Stimulated activated naive CD4-positive, alpha-beta T cell (primary cell): ENCODE measurements around the gene MAP7.

ENCODE experiments used
- DNase-seq, 6 experiments: peaks; one replicate each; lab custom pipeline; 2025; lab: John Stamatoyannopoulos, UW

Gene MAP7

DNA sequence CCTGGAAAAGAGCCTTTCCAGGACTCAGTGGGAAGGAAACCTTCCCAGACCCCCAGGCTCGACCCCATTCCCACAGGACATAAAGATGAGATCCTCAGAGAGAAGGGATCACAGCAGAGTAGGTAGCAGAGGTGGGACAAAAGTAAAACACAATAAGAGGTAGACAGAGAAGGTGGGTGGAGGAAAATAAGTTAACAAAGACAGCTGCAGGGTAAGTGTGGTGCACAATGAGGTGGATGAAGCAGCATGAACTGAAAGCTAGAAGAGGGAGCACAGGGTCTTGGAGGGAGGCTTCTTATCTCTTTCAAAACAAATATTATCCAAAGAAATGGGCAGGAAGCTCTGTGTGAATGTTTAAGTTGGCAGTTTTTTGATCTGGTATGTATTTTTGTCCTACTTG lies 14.0 kb upstream of the MAP7 start:
- DNase-seq, result no peak

DNA sequence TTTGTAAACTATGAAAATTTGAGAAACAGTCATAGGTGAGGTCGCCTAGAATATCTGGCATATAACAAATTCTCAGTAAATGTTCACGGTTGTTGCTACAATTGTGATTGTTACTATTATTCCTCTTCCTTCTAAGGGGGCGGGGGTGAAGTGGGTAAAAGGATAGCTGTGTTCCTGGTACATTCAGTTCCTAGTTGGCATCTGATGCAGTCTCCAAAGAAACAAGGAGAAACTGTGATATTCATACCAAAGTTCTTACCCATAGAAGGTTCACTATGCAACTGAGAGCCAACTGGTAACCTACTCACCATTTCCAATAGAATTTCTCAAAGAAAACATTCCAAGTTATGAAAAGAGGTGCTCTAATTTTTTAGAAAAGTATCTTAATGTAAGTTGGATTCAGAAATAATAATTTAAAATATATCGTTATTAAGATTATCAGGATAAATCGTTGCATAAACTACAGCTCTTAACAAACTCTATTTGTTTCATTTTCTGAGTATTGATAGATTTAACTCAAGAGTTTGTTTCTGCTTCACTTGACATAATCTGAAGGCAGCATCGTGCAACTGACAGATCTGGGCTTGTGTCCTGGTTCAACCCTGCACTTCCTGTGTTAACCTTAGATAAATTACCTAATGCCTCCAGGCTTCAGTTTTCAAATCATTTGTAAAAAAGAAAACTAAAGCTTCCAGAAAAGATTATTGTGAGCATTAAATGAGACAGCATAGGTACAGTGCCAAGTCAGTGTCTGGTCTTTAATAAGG lies 13.3 kb upstream of the MAP7 start:
- DNase-seq, result no peak

DNA sequence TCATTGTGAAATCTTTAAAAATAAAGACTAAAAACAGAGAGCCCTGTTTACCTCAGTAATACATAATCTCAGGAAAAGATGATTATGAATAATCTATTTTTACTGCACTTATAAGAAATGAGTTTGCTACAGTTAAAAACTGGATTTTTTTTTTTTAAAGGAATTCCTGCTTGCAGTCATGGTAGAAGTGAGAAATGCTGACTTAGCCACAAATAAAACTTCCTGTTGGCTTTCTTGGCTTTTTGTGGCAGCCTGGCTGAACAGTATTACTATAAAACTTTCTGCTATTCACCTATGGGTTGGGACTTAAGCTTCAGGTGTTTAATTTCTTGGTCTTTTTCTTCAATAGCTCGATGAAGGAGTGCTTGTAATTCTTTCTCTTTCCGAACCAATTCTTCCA lies 12.0 kb upstream of the MAP7 start:
- no peak for DNase-seq

DNA sequence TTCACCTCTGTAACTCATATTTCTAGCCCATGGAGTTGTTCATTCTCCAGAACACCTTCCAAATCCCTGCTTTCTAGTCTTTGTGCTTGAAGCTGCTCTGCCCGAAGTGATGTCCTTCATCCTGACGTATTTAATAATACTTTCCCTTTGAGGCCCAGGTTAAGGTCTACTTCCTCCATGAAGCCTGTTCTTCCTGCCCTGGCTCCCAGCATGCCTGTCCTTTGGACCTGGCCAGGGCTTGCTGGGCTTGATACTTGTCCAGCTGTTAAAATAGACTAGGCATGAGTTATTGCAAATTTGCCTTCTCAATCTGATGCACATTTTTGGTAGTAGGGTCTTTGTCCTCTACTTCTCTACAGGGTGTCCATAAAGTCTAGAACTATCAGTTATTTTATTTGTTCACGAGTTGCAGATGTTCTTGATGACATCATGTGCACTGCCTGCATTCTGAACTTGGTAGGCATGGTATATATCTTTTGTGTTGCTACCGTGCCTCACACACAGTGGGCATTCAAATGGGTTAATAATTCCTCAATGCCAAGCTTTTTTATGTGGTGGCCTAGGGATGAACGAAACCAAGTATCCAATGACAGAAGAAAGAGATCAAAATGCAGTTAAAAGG lies 3.1 kb upstream of the MAP7 start:
- no peak for DNase-seq

DNA sequence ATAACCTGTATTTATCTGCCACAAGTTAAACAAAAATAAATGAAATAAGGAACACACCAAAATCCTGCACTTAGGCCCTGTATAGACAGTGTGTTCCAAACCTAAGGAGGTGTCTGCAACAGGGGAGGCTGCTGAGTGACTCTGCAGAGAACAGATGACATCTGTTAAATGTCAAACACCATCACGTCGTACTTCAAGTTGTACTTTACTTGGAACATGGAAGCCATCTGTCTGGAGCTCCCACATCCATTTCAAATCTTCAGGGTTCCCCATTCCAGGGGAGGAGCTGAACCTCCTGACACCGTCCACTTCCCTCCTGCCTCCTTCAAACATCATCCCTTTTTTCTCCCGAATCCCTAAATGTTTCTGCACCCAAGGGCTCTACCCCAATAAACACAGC lies 1.8 kb upstream of the MAP7 start:
- no peak for DNase-seq

DNA sequence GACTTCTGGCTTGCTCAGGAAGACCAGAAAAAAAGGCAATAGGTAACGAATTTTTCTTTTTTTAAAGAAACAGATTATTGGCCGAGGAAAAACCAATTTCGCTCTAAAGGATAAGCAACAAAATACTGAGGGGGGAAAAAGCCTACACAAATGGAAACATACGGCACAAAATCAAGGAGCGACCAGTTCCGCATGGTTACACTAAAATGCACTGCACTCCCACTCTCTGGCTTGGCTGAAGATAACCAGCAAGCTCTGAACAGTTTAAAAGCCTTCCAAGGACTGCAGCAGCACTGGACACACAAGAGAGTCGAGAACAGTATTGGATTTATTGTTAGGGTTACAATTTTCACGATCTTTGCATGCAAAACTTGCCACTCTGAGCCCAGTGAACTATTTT lies 881 bp upstream of the MAP7 start:
- DNase-seq, result no peak

DNA sequence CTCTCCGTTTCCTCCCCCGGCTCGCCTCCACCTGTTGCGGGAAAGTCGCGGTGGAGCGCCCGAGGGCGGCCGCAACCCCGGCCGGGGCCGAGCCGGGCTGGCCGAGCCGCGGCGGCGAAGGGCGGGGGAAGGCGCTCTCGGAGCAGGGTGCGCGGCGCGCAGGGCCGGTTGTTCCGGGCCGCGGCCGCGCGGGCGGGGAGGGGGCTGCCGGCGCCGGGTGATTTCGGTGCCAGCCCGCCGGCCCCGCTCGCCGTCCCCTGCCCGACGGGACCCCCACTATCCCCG lies 235 bp downstream of the MAP7 start:
- no peak for DNase-seq

DNA sequence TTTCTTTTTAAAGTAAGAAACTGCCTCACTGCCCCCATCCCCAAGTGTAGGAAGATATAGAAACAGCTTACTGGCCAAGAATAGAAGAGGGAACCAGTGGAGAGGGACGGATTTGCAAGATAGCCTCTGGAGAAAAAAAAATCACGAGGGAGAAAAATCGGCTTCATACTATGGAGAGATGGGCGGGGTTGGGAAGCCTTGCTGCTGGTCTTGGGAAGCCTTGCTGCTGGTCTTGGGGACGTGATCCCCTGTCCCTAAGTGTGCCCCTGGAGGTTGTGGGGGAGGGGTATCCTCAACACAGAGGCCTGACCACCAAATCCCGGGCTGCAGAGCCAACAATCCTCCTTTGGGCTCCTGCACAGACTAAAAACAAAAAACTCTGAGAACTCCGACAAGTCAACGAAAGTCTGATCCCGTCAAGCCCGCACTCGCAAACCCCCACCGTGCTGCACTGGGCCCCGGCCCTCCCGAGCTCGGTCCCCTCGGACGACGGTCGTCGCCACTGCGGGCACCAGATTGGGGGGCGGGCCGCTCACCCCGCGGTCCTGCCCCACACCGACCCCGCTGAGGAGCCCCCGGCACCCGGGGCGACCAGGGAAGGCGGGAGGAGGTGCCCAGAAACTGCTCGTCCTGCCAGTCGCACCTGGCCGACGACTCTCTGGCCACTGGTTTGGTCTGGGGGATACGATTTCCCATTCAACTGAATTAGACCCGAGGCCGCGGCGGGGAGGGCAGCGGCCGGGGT lies 750 bp downstream of the MAP7 start:
- DNase-seq, result peak in 1 of 6 experiments; percentile 9

DNA sequence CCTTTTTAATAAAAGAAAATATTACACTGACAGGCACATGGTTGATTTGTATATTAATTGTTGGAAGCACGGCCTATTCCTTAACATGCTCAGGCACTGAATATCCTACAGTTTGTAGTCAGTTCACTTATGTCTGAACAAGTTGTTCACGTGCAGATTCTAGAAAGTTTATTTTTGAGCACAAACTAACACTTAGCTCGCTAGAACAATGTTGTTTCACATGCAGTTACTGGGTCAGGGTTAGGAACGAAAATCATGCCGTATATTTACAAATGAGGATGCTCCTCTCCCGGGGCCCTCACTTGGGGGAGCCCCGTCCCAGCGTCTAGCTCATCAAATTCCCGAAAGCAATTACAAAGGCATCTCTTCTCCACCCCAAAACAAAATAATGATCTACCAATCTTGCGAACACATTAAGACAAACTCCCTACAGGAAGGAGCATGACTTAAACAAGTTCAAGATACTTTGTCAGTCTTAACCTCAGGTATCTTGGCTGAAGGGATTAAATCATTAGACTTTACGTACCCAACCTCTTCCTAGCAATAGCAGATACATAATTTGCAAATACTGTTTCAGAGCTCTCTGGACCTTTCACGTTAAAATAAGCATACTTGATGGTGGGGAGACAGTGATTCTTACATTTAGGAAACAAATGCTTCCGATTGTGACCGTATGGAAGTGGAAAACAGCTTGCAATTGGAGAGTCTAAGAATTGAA lies 1.5 kb downstream of the MAP7 start:
- DNase-seq, result no peak

DNA sequence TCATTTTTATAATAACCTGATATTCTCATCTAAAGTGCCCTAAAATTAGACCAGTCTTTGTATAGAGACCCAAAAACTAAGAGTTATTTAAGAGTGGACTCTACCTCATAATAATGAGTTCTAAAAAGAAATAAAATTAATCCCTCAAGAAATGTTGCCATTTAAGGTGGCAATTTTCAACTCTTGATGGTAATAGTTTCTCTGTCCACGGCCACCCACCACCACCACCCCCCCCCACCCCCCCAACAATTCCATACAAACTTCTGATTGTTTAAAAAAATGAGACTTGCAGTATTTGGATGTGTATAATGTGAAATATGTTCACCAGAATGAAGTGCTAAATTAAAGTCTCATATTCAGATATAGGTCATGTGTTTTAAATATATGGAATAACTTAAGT lies 2.4 kb downstream of the MAP7 start:
- DNase-seq, result no peak

DNA sequence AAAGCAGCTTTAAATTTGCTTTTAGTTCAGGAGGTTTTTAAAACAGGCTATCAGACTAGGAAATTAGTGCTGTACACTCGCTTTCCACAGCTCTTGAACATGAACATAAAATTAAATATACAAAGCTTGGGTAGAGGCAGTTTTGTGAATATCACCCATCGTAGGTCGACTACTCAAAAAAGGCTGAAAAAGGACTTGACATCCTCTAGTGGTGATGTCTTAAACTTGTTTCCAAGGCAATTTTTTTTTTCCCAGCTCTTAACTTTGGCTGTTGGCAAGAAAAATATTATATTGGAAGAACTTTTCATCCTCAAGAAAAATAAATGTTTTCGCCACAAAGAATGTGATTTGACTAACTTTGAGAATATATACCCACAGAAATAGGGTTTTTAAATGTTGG lies 2.9 kb downstream of the MAP7 start:
- no peak for DNase-seq

DNA sequence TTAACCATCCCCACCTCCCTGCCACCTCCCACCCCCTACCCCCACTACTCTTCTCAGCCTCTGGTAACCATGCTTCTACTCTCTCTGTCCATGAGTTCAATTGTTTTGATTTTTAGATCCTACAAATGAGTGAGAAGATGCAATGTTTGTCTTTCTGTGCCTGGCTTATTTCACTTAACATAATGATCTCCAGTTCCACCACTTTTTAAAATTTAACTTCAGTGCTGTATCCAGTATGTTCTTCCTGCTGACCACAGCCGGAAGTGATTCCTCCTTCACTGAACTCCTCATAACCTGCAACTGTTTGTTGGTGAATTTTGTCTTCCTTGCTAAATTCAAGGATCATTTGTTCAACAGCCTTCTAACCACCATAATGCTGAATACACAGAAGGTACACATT lies 3.9 kb downstream of the MAP7 start:
- DNase-seq, result no peak

DNA sequence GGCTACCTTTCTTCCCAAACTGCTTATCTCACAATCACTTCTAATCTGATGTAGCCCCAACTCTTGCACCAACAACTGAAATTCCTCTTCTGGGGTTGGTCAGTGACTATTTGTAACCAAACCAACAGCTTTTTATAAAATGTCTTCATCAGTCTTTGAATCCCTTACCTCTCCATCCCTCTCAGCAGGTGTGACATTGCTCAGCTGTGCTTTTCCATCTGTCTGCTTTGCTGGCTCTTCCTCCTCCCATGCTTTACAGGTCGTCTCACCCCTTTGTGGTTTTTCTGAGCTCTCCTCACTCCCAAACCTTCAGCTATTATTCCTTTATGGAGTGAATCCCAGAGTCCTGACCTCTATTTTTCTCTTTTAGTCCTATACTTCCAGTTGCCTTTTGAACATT lies 5.9 kb downstream of the MAP7 start:
- DNase-seq, result no peak

DNA sequence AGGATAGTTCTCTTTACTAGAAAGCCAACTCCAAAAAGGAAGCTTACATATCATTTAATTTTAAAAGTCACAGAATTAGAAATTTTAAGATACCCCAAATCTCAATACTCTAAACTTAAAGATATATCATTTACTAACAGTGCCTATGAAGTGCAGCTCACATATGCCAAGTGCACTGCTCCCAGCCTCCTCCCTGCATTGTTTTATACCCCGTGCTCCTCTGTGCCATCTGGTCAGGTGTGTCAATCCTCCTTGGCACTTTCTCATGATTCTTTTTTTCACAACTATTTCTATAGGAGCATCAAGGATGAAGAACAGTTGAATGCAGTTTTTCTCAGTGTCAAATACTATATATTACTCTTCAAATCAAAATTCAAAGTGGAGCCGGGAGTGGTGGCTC lies 8.8 kb downstream of the MAP7 start:
- no peak for DNase-seq

DNA sequence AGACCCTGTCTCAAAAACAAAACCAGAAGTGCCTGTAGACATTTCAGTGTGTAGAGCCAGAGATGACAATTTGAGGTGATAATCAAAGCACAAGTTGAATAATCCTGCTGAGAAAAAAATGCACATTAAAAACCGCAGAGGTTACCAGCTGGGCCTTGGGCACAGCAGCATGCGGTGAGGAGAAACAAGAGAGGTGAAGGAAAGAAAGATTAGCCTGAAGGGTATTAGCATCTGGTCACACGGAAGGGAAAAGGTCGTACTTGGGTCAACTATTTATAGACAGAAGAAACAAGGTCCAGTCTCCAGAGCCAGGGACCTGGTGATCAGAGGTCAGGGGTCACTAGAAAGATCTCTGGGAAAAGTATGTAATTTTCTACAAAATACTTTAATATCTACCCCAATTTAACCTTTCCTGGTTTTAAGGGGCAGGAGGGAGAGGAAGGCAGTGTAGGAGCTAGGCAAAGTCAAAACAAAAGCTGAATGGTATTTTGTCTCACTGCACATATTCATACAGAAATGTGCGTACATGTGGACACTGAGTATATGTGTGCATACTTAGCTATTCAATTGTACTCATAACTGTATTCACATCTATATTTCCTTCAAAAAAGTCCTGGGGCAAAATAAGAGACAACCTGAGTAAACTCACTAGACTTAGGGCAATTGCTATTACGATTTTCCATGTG lies 10.1 kb downstream of the MAP7 start:
- no peak for DNase-seq

DNA sequence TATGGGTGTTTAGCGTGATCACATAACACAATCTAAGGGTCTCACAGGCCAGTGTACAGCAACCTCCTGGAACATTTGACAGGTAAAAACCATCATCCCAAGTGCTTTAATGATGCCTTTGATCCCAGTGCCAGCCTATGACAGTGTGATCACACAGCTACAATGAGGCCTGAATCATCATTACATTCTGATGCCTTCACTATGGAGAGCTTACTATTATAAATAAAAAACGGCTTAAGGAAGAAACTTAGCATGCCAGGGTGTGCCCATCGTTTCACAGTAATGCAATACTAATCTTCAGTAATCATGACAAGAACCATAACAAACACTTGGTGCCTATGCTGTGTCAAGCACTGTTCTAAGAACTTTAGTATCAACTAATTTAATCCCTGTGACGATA lies 11.4 kb downstream of the MAP7 start:
- no peak for DNase-seq

DNA sequence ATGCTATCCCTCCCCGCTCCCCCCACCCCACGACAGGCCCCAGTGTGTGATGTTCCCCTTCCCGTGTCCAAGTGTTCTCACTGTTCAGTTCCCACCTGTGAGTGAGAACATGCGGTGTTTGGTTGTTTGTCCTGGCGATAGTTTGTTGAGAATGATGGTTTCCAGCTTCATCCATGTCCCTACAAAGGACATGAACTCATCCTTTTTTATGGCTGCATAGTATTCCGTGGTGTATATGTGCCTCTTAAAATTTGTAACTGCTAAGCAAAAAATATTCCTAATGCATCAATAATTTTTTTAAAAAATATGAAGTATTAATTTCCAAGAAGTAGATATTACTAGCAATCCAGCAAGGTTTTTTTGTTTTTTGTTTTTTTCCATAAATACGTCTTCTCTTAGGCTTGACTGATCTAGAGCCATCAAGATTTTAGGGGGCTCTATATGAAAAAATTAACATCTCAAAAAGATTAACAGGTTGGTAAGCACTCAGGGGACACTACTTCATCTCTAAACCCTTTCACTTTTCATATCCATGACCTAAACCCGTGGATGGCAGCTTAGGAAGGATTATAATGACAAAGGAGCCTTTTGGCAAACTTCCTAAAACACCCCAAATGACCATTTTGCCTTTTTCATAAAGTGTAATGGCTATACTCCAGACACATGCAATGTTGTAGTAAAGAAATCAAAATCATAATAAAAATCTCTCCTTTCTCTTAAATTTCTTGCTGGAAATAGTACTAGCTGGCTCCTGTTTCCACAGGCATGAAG lies 14.2 kb downstream of the MAP7 start:
- no peak for DNase-seq

DNA sequence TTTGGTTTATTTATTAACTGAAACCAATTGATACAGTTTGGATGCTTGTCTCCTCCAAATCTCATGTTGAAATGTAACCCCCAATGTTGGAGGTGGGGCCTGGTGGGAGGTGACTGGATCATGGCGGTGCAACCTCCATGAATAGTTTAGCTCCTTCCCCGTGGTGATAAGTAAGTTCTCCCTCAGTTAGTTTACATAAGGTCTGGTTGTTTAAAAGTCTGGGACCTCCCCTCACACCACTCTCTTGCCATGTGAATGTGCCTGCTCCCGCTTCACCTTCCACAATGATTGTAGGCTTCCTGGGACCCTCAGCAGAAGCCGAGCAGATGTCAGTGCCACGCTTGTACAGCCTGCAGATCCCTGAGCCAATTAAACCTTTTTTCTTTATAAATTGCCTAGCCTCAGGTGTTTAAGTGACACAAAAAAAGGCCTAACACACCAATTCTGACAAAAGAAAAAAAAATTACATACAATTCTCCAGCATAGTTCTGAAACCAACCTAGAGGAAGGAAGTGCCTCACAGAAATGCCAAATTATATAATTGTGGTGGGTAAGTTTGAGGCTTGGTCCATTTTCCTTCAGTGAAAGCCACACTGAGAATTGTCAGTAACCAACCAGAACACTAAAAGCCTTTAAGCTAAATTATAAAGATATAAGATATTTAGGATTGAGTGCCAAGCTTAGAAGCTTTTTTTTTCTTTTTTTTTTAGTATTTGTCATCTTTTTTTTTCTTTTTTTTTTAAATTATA lies 15.0 kb downstream of the MAP7 start:
- no peak for DNase-seq

DNA sequence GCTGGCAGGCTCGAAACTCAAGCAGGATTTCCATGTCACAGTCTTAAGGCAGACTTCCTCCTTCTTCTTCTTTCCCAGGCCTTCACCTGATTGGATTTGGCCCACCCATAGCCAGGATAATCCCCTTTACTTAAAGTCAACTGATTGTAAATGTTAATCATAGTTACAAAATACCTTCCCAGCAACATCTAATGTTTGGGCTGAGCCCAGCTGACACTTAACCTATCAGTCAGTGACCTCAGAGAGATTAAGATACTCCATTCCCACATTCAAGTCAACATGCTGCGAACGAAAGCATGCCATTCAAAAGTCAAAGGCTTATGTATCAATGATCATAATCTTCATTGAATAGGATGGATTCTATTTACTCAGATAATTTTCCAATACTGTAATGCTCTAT lies 16.0 kb downstream of the MAP7 start:
- DNase-seq, result no peak

DNA sequence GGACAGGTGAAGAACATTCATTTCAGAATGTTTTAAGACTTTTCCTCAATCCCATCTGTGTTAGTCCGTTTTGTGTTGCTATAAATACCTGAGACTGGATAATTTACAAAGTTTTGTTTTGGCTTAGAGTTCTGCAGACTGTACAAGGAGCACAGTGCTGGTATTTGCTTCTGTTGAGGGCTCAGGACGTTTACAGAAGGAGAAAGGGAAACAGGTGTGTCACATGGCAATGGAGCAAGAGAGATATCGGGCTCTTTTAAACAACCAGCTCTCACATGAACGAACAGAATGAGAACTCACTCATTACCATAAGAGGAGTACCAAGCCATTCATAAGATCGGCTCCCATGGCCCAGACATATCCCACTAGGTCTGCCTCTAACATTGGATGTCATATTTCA lies 16.7 kb downstream of the MAP7 start:
- DNase-seq, result no peak

DNA sequence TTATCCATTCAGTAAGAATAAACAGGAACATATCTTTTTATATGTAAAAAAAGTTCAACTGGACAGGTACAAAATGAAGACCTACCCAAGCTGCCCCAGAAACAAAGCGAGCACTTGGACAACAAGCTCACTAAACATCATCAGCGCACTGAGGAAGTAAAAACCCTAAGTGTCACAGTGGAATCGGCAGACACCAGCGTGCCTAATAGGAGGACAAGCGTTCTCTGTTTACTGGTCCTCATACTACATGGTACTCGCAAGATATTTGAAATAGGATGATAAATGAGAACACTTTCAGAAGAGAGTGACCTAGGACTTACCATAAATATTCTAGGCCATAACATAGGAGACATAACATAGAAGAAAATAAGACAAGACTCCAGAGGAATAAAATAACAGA lies 18.2 kb downstream of the MAP7 start:
- no peak for DNase-seq
